Measurements from ENCODE around the gene KRT77.

Gene KRT77

DNA sequence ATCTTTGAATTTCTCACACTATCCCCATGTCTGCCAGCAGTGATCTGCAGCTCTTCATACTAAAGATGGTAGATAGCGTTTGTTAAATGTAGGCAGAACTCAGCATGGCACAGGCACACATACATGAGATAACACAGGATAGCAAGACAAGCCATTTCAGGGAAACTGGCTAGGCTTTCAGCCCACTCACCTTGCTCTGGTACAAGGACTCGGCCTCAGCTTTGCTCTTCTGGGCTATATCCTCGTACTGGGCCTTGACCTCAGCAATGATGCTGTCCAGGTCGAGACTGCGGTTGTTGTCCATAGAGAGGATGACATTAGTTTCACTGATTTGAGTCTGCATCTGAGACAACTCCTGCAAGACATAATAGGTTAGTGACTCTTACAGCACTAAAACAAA is 26.2 kb downstream of the KRT77 start:
- no peak for DNase-seq (ENCODE audit: low spot score)
- TF ChIP-seq CTCF (IDR thresholded peaks at IDR 0.05; ENCODE audit: extremely low read depth, missing control alignments) = no peak

GRCh38 chr12:52676163-52676562 is 27.2 kb downstream of the KRT77 start:
- DNase-seq (ENCODE audit: low spot score) = no peak
- no peak for TF ChIP-seq CTCF (IDR thresholded peaks at IDR 0.05; ENCODE audit: extremely low read depth, missing control alignments)

DNA sequence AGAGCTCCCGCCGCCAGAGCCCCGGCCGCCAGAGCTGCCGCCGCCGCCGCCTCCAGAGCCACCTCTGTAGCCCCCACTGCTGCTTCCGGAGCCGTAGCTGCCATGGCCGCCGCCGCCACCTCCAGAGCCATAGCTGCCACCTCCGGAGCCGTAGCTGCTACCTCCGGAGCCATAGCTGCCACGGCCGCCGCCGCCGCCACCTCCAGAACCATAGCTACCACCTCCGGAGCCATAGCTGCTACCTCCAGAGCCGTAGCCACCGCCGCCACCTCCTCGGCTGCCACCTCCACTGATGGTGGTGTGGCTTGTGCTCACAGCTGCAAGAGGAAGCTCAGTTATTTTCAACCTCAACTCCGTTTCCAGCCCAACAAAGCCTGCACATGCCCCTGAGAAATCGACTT is 28.0 kb downstream of the KRT77 start:
- TF ChIP-seq CTCF (IDR thresholded peaks at IDR 0.05; ENCODE audit: extremely low read depth, missing control alignments) = no peak
- DNase-seq (ENCODE audit: low spot score) = no peak

DNA sequence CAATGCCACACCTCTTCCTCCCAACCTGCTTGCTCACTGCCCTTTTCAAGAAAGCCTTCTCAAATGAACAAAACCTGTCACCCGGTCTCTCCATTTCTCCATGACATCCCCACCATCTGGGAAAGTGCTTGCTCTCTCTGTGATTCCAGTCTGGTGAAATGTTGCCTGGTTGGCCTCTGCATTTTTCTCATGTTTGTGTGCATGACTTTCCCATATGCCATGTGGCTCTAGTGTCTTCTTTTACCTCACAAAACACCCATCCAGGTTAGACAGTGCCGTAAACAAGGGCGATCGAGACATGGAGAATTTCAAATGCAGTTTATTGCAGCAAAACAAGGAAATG is 28.9 kb downstream of the KRT77 start:
- DNase-seq (ENCODE audit: low spot score) = no peak
- no peak for TF ChIP-seq CTCF (IDR thresholded peaks at IDR 0.05; ENCODE audit: extremely low read depth, missing control alignments)

GRCh38 chr12:52673713-52674432 is 29.5 kb downstream of the KRT77 start:
- no peak for TF ChIP-seq CTCF (IDR thresholded peaks at IDR 0.05; ENCODE audit: extremely low read depth, missing control alignments)
- DNase-seq (ENCODE audit: low spot score) = no peak

GRCh38 chr12:52673217-52673616 is 30.1 kb downstream of the KRT77 start:
- DNase-seq (ENCODE audit: low spot score) = no peak
- TF ChIP-seq CTCF (IDR thresholded peaks at IDR 0.05; ENCODE audit: extremely low read depth, missing control alignments) = no peak

- TF ChIP-seq CTCF (IDR thresholded peaks at IDR 0.05; ENCODE audit: extremely low read depth, missing control alignments) = no peak
Observed at GRCh38 chr12:52672321-52672933, 30.9 kb downstream of the KRT77 start.

More at GRCh38 chr12:52672321-52672933, 30.9 kb downstream of the KRT77 start:
- no peak for DNase-seq (ENCODE audit: low spot score)

Data from GM20000 (cell line).